Endothelial cell of umbilical vein (primary cell): ENCODE measurements around the gene PLA2G10.
"Not testable (repeated sequence)": the region's sequence is repeated elsewhere in the genome, so short reads cannot be mapped to it uniquely, and the experiment has no call there.

ENCODE experiments used
- CTCF ChIP-seq, 2 donors: IDR thresholded peaks; 1 replicate in 1 of 2; 2 replicates in 1 of 2; pipeline ENCODE4 v1.5.1; 2011; ENCODE audit warnings: low read length in 2 of 2, mild to moderate bottlenecking in 2 of 2, moderate library complexity in 2 of 2, control low read depth in 1 of 2, inconsistent platforms in 1 of 2, low read depth in 1 of 2; ENCODE audit not compliant: insufficient read depth in 1 of 2; ENCODE audit errors: extremely low read depth in 1 of 2
- FOS ChIP-seq: IDR thresholded peaks from 2 replicates; pipeline ENCODE4 v1.6.1; 2011; ENCODE audit warnings: mild to moderate bottlenecking, low read length, moderate library complexity, borderline replicate concordance; ENCODE audit not compliant: insufficient read depth
- MAX ChIP-seq: IDR thresholded peaks from 2 replicates; pipeline ENCODE4 v1.6.1; 2011; ENCODE audit not compliant: insufficient read depth, insufficient read length
- MYC ChIP-seq: IDR thresholded peaks from one replicate; pipeline ENCODE4 v1.6.1; 2011; ENCODE audit warnings: mild to moderate bottlenecking, low read depth, low read length
- POLR2A ChIP-seq: IDR thresholded peaks from 2 replicates; pipeline ENCODE4 v1.6.1; 2012; ENCODE audit warnings: low read depth, mild to moderate bottlenecking, control low read depth, low read length
- POLR2AphosphoS5 ChIP-seq: IDR thresholded peaks from 2 replicates; pipeline ENCODE4 v1.6.1; 2012; ENCODE audit warnings: low read depth, mild to moderate bottlenecking, control low read depth, low read length, moderate library complexity; ENCODE audit not compliant: insufficient read depth

- not testable (repeated sequence) for TF ChIP-seq MAX; CTCF (IDR thresholded peaks at IDR 0.05; ENCODE audit: extremely low read depth in 1 of 2, insufficient read depth in 1 of 2, low read depth in 1 of 2, low read length in 2 of 2); POLR2A; POLR2AphosphoS5; MYC; FOS
Measured at GRCh38 chr16:14740832-14741385, 46.8 kb upstream of the PLA2G10 start.
